ENCODE results near the gene CD40. TPM values are rescaled to one million over a fixed set of nuclear protein-coding genes. Genes with fewer than 3 reads are reported as not detected.

CD40 gene
- polyA plus RNA-seq, 1 of the 3 experiments (the other 2 are of a cell fraction) = not detected

- TF ChIP-seq TCF12 (IDR thresholded peaks at IDR 0.05) (no peak), SIN3A (IDR thresholded peaks at IDR 0.05; ENCODE audit: borderline replicate concordance, low read depth, low read length) (no peak), USF2 (IDR thresholded peaks at IDR 0.05; ENCODE audit: borderline replicate concordance, low read depth, low read length) (no peak), NFIC (IDR thresholded peaks at IDR 0.05; ENCODE audit: borderline replicate concordance) (no peak), YY1 (IDR thresholded peaks at IDR 0.05; ENCODE audit: low read depth) (no peak), FOSL2 (IDR thresholded peaks at IDR 0.05; ENCODE audit: borderline replicate concordance, low read depth) (no peak), POLR2AphosphoS5 (IDR thresholded peaks at IDR 0.05; ENCODE audit: low read depth, low read length) (no peak), EZH2phosphoT487 (IDR thresholded peaks at IDR 0.05; ENCODE audit: borderline replicate concordance, low read depth) (no peak), RXRA (IDR thresholded peaks at IDR 0.05; ENCODE audit: borderline replicate concordance, low read depth) (no peak), ZBTB33 (IDR thresholded peaks at IDR 0.05; ENCODE audit: borderline replicate concordance, low read depth) (no peak), SMC3 (IDR thresholded peaks at IDR 0.05; ENCODE audit: low read depth, low read length) (peak; percentile 91), FOXM1 (IDR thresholded peaks at IDR 0.05; ENCODE audit: low read depth) (no peak), CTCF (IDR thresholded peaks at IDR 0.05) (peak; percentile 90), GABPA (IDR thresholded peaks at IDR 0.05; ENCODE audit: low read depth) (no peak), ELF1 (IDR thresholded peaks at IDR 0.05) (no peak), CHD2 (IDR thresholded peaks at IDR 0.05; ENCODE audit: low read length, partially characterized antibody) (no peak), REST (IDR thresholded peaks at IDR 0.05; ENCODE audit: low read depth, low read length) (no peak), NRF1 (IDR thresholded peaks at IDR 0.05; ENCODE audit: low read depth, low read length) (peak; percentile 14; the same call in 1 of the 2 replicates), TEAD4 (IDR thresholded peaks at IDR 0.05; ENCODE audit: borderline replicate concordance, insufficient read depth) (no peak), RFX5 (IDR thresholded peaks at IDR 0.05; ENCODE audit: low read length) (no peak), PBX3 (IDR thresholded peaks at IDR 0.05) (no peak), EP300 (IDR thresholded peaks at IDR 0.05; ENCODE audit: borderline replicate concordance in 1 of 2, low read depth in 1 of 2, low read length in 1 of 2) (no peak), RAD21 (IDR thresholded peaks at IDR 0.05; ENCODE audit: low read length) (peak; percentile 94)
- Histone ChIP-seq H3K9me3 (no peaks in the 10 kb centered on the region), H3K36me3 (replicated peaks in 1 of 2; ENCODE audit: control insufficient read depth in 1 of 2, insufficient read depth in 2 of 2, low read length in 1 of 2) (no peaks in the 10 kb centered on the region), H3K27ac (ENCODE audit: low read depth in 2 of 2, low read length in 1 of 2) (no peak overlapping the region), H3K4me3 (ENCODE audit: low read depth in 2 of 2, low read length in 1 of 2) (peak overlapping the region in 1 of 2 experiments; percentile 33; a peak in 1 of 4 replicates), H3K4me1 (ENCODE audit: control insufficient read depth in 1 of 2, insufficient read depth in 2 of 2, low read depth in 1 of 2, low read length in 1 of 2) (peaks cover 0 to 35% of the 10 kb centered on the region in 2 experiments; a peak in 1 of 4 replicates), H2AFZ (ENCODE audit: low read depth) (0 out of 2 replicates have a peak overlapping the region, but pooled peaks have one; percentile 43), H3K27me3 (ENCODE audit: insufficient read depth) (peaks cover 30% of the 10 kb centered on the region; the same call in 1 of the 2 replicates), H3K9ac (no peak overlapping the region), H3F3A (replicated peaks; ENCODE audit: insufficient read depth) (no peaks in the 10 kb centered on the region), H3K4me2 (no peak overlapping the region), H3K9me2 (no peaks in the 10 kb centered on the region), H3K79me2 (ENCODE audit: insufficient read depth) (no peaks in the 10 kb centered on the region), H4K20me1 (ENCODE audit: insufficient read depth) (no peaks in the 10 kb centered on the region)
- DNase-seq = peak; percentile 88
- WGBS (ENCODE audit: low lambda C conversion rate) = 12% methylated on average over 15 of the region's 17 CpGs
- POLR2A ChIA-PET = interaction anchor here (1.2 kb wide), 1 partner anchor 43 kb away, joined by 4 read pairs; no protein-coding TSS in a partner anchor
- CTCF ChIA-PET = interaction anchor here (0.6 to 8.1 kb wide), 76 partner anchors 9 to 374 kb away, joined by 3 to 347 read pairs (median 5); partner anchors contain the start of gene CDH22
These were observed 14.6 kb downstream of the CD40 start for GRCh38 chr20:46132705-46133120.
